ENCODE results near the gene CCDC82. TPM values are rescaled to one million over a fixed set of nuclear protein-coding genes. Genes with fewer than 3 reads are reported as not detected.

CCDC82 gene
- total and polyA plus RNA-seq, 5 experiments from 2014 or later: 14.2 to 36.0 (median 21.4) TPM

Small RNAs within 50 kb of the gene (microRNA-seq; reads per million reads assigned to microRNA genes)
- not detected for gene MIR1260B (ENCODE audit: borderline microRNAs expressed)

Other genes starting within 250 kb of the CCDC82 start
- 10 to 100 TPM; 68.2 to 68.5 TPM for gene MAML2, start 46.7 kb downstream of the CCDC82 start, total RNA-seq
- gene MAML2, start 46.7 kb downstream of the CCDC82 start, polyA plus RNA-seq: 10 to 100 TPM in 2 of 3 donors, 1 to 10 TPM in 1; 6.6 to 33.0 (median 15.3) TPM
- 10 to 100 TPM; 12.5 to 13.4 TPM for gene JRKL, start 101 bp upstream of the CCDC82 start, total RNA-seq
- 1 to 10 TPM; 1.4 to 5.4 (median 2.8) TPM for gene JRKL, start 101 bp upstream of the CCDC82 start, polyA plus RNA-seq

Data from naive thymus-derived CD8-positive, alpha-beta T cell (primary cell).